SU-DHL-6 (cell line): ENCODE measurements around the gene TSPAN18.

Experiments
- EZH2phosphoT487 ChIP-seq: fragments of 200-600 bp; sonication (generic), shearing (Covaris generic); conservative IDR thresholded peaks from 2 replicates; pipeline ENCODE4 v1.6.1; 2018; ENCODE audit warnings: mild to moderate bottlenecking, antibody characterized with exemption, low read length, moderate library complexity, mixed read lengths
- TF ChIP-seq, protein P1 (sequence below): fragments of 200-600 bp; sonication (generic); IDR thresholded peaks from one replicate; pipeline ENCODE4 v1.5.1; 2017; ENCODE audit warnings: antibody characterized with exemption, mild to moderate bottlenecking, low read length, moderate library complexity; ENCODE audit not compliant: insufficient read depth, poor library complexity, severe bottlenecking

DNA sequence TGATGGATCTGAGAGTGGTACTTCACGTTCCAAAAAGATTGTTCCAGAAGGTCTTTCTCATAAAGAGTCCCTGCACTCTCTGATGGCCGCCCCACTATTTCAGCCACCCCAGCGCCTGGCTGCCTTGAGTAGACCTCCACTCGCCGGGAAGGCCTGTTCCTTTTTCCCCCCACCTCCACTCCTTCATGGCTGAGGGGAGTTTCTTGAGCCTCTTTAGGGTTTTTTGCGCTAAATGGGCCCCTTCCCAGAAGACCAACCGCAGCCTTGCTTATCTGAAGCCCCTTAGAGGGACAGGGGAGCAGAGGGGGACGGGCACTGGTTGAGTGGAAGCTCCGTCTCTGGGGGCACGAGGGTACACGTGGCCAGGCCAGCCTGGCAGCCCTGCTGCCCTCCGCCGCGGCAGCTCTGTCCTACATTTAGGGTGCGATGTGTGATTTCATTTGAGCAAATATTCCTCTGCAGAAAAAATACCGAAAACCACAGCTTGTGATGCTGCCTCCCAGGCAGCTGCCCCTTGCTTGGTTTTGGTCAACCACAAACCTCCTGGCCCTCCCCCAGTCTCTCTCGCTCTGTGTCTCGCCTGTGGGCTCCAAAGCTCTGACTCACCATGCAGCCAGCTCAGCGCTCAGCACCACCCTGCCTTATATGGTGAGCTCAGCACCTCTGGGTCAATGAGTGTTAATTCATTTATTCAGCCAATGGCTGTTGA lies 135.2 kb downstream of the TSPAN18 start:
- TF ChIP-seq EZH2phosphoT487: no peak
- TF ChIP-seq, protein P1, sequence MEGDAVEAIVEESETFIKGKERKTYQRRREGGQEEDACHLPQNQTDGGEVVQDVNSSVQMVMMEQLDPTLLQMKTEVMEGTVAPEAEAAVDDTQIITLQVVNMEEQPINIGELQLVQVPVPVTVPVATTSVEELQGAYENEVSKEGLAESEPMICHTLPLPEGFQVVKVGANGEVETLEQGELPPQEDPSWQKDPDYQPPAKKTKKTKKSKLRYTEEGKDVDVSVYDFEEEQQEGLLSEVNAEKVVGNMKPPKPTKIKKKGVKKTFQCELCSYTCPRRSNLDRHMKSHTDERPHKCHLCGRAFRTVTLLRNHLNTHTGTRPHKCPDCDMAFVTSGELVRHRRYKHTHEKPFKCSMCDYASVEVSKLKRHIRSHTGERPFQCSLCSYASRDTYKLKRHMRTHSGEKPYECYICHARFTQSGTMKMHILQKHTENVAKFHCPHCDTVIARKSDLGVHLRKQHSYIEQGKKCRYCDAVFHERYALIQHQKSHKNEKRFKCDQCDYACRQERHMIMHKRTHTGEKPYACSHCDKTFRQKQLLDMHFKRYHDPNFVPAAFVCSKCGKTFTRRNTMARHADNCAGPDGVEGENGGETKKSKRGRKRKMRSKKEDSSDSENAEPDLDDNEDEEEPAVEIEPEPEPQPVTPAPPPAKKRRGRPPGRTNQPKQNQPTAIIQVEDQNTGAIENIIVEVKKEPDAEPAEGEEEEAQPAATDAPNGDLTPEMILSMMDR: no peak
